HEK293 (cell line): ENCODE measurements around the gene BACE1-AS.

ENCODE experiments used
- CTCF ChIA-PET: fragments of 350-600 bp; formaldehyde crosslinking; extraction: SDS; loops from one replicate; lab custom pipeline; 2021; ENCODE audit warnings: antibody characterized with exemption; lab: Yijun Ruan, JAX
- POLR2A ChIA-PET: fragments of 300-600 bp; formaldehyde crosslinking; extraction: SDS; loops from one replicate; lab custom pipeline; 2020; ENCODE audit warnings: antibody characterized with exemption, inconsistent platforms; lab: Yijun Ruan, JAX
- H3K27ac ChIP-seq: fragments of 200-500 bp; sonication (Bioruptor generic); 2 replicates; pipeline ENCODE4 v1.5.1; 2014; ENCODE audit warnings: low read depth, low read length, control low read depth, inconsistent platforms; ENCODE audit errors: extremely low read depth
- H3K36me3 ChIP-seq, 2 experiments: fragments of 200-500 bp in 1 of 2; sonication (Bioruptor generic) in 1 of 2; 1 replicate in 1 of 2; 2 replicates in 1 of 2; pipeline ENCODE4 v1.5.1; 2014 to 2017; ENCODE audit warnings: inconsistent platforms in 2 of 2, low read length in 2 of 2; ENCODE audit not compliant: control insufficient read depth in 2 of 2, insufficient read depth in 1 of 2
- H3K4me1 ChIP-seq: fragments of 200-500 bp; sonication (Bioruptor generic); 2 replicates; pipeline ENCODE4 v1.5.1; 2014; ENCODE audit warnings: mild to moderate bottlenecking, low read length, inconsistent platforms; ENCODE audit not compliant: control insufficient read depth, insufficient read depth
- H3K4me3 ChIP-seq: 2 replicates; pipeline ENCODE4 v1.5.1; 2011; ENCODE audit warnings: low read depth, mild to moderate bottlenecking, control low read depth, low read length, moderate library complexity
- H3K9me3 ChIP-seq: fragments of 200-500 bp; sonication (Bioruptor generic); 2 replicates; pipeline ENCODE4 v1.5.1; 2014; ENCODE audit warnings: low read depth, low read length, inconsistent platforms; ENCODE audit not compliant: control insufficient read depth, insufficient read depth
- HOXD13 ChIP-seq: sonication (generic); formaldehyde crosslinking; IDR thresholded peaks from 2 replicates; pipeline ENCODE4 v1.8.0; 2022; ENCODE audit warnings: missing genetic modification reagents, borderline replicate concordance
- KLF16 ChIP-seq: fragments of 450-650 bp; formaldehyde crosslinking; IDR thresholded peaks from 2 replicates; pipeline ENCODE4 v1.5.1; 2017; ENCODE audit warnings: missing biosample characterization, missing genetic modification characterization
- TCF7L2 ChIP-seq: IDR thresholded peaks from 2 replicates; pipeline ENCODE4 v1.6.1; 2011; ENCODE audit warnings: low read depth, mild to moderate bottlenecking, inconsistent platforms, low read length, moderate library complexity, borderline replicate concordance
- TRIM28 ChIP-seq: IDR thresholded peaks from 2 replicates; pipeline ENCODE4 v1.6.1; 2011; ENCODE audit warnings: low read length, control low read depth, borderline replicate concordance
- ZNF280D ChIP-seq: fragments of 450-650 bp; formaldehyde crosslinking; IDR thresholded peaks from 2 replicates; pipeline ENCODE4 v1.5.1; 2016; ENCODE audit warnings: missing biosample characterization, missing genetic modification characterization
- ZNF324 ChIP-seq: fragments of 450-650 bp; formaldehyde crosslinking; IDR thresholded peaks from 2 replicates; pipeline ENCODE4 v1.5.1; 2016; ENCODE audit warnings: missing biosample characterization, missing genetic modification characterization
- ZNF335 ChIP-seq: fragments of 450-650 bp; formaldehyde crosslinking; conservative IDR thresholded peaks from 2 replicates; pipeline ENCODE4 v1.5.1; 2016; ENCODE audit warnings: missing biosample characterization, missing genetic modification characterization
- ZNF341 ChIP-seq: fragments of 450-650 bp; formaldehyde crosslinking; IDR thresholded peaks from 2 replicates; pipeline ENCODE4; 2016; ENCODE audit warnings: low read depth, missing biosample characterization, missing genetic modification characterization
- ZNF449 ChIP-seq: fragments of 450-650 bp; formaldehyde crosslinking; IDR thresholded peaks from 2 replicates; pipeline ENCODE4 v1.5.1; 2017; ENCODE audit warnings: missing biosample characterization, mild to moderate bottlenecking, missing genetic modification characterization, moderate library complexity
- ZNF560 ChIP-seq: fragments of 450-650 bp; formaldehyde crosslinking; IDR thresholded peaks from 2 replicates; pipeline ENCODE4 v1.5.1; 2017; ENCODE audit warnings: missing biosample characterization, missing genetic modification characterization, borderline replicate concordance
- ZNF645 ChIP-seq: fragments of 450-650 bp; formaldehyde crosslinking; IDR thresholded peaks from 2 replicates; pipeline ENCODE4; 2016; ENCODE audit warnings: missing biosample characterization, missing genetic modification characterization
- ZNF654 ChIP-seq: fragments of 450-650 bp; formaldehyde crosslinking; IDR thresholded peaks from 2 replicates; pipeline ENCODE4 v1.5.1; 2016; ENCODE audit warnings: low read depth, missing biosample characterization, missing genetic modification characterization
- ZNF76 ChIP-seq: fragments of 450-650 bp; formaldehyde crosslinking; IDR thresholded peaks from 2 replicates; pipeline ENCODE4; 2016; ENCODE audit warnings: low read depth, missing biosample characterization, missing genetic modification characterization, borderline replicate concordance
- ZSCAN30 ChIP-seq: fragments of 450-650 bp; IDR thresholded peaks from 2 replicates; pipeline ENCODE4 v1.5.1; 2018; ENCODE audit warnings: missing biosample characterization, mild to moderate bottlenecking, missing genetic modification characterization, moderate library complexity
- ZXDB ChIP-seq: fragments of 450-650 bp; formaldehyde crosslinking; IDR thresholded peaks from 2 replicates; pipeline ENCODE4 v1.5.1; 2016; ENCODE audit warnings: missing biosample characterization, missing genetic modification characterization

The BACE1-AS gene

GRCh38 chr11:117296881-117297280, 5.7 kb downstream of the BACE1-AS start:
- ChIA-PET CTCF (no interaction called here), POLR2A (interaction anchor here (1.2 kb wide), 1 partner anchor 19 kb away, joined by 3 read pairs; the partner anchor contains the start of gene BACE1)
- Histone ChIP-seq H3K4me3 (no peak overlapping the region), H3K9me3 (no peaks in the 10 kb centered on the region), H3K27ac (no peak overlapping the region), H3K36me3 (peaks cover 0 to 28% of the 10 kb centered on the region in 2 experiments; a peak in 2 of 3 replicates), H3K4me1 (no peaks in the 10 kb centered on the region)
- TF ChIP-seq ZNF76 (tag by site-specific recombination) (no peak), ZNF324 (tag by site-specific recombination) (no peak), ZNF654 (no peak), ZNF449 (tag by site-specific recombination) (no peak), HOXD13 (CRISPR knock-in tag) (no peak), TCF7L2 (no peak)

GRCh38 chr11:117298195-117298594, 7.0 kb downstream of the BACE1-AS start:
- H3K9me3 ChIP-seq: no peaks in the 10 kb centered on the region
- H3K36me3 ChIP-seq: peaks cover 0 to 22% of the 10 kb centered on the region in 2 experiments; a peak in 2 of 3 replicates
- ChIA-PET CTCF (interaction anchor here (0.6 kb wide), 1 partner anchor 18 kb away, joined by 3 read pairs; no protein-coding TSS in a partner anchor), POLR2A (no interaction called here)
- no peak for TF ChIP-seq TCF7L2
- no peak for TF ChIP-seq ZNF341
- no peak for TF ChIP-seq TRIM28
- TF ChIP-seq, all 188 proteins: peak for 0
- H3K27ac ChIP-seq: no peak overlapping the region
- no peaks in the 10 kb centered on the region for H3K4me1 ChIP-seq
- no peak overlapping the region for H3K4me3 ChIP-seq

GRCh38 chr11:117299351-117300282, 8.5 kb downstream of the BACE1-AS start:
- no peak overlapping the region for H3K27ac ChIP-seq
- H3K36me3 ChIP-seq: peaks cover 0 to 13% of the 10 kb centered on the region in 2 experiments; a peak in 1 of 3 replicates
- H3K4me1 ChIP-seq: no peaks in the 10 kb centered on the region
- ChIA-PET POLR2A (no interaction called here), CTCF (no interaction called here)
- no peaks in the 10 kb centered on the region for H3K9me3 ChIP-seq
- H3K4me3 ChIP-seq: no peak overlapping the region
- TF ChIP-seq KLF16 (tag by site-specific recombination) (no peak), ZNF645 (tag by site-specific recombination) (no peak), ZNF560 (no peak), ZNF335 (tag by site-specific recombination) (no peak), ZSCAN30 (no peak), ZXDB (no peak), TCF7L2 (no peak), ZNF280D (tag by site-specific recombination) (no peak)
